HG03095 (cell line): Measurements from ENCODE around the gene GNG12.

Experiments
- ATAC-seq: cut with Tn5 transposase; IDR thresholded peaks from one replicate; pipeline ENCODE4 v1.9.1; 2021; ENCODE audit warnings: moderate library complexity; ENCODE audit not compliant: unreplicated experiment

GNG12 gene

GRCh38 chr1:67832737-67833601, at the start of gene GNG12:
Gene GNG12, minus strand, starts transcription at chr1:67833467. Its CDS starts 125,781 bp downstream, at chr1:67707686.
- no peak for ATAC-seq

DNA sequence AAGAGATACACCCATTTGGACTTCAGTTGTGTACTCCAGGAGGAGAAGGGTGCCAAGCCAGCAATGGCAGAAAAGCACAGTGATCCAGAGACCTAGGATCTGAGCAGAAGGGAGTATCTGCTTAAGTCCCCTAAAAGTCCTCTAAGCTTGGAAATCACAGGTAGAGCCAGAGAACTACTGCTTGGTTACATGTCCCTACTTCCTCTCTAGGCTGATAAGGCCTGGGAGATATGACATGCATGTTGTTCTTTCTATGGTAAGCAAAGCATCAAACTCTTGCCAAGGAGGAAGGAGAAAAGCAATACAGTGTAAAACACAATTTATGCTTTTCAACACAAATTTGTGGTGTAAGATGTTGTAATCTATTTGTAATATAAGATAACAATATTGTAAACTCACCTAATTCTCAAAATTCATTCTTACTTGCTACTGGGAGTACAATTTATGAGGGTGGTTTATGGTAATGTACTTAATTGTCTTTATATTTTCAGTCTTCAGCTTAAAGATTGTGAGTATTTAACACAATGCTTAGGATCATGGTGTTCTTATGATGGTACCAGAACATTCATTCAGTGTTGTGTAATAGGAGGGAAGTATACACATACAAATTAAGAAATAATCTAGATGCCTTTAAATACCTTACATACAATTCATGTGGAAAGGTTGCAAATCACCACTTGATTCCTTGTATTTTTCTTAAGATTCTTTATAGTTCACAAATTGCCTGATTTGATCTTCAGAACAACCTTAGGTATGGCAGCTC, 49.1 kb upstream of the GNG12 start:
- no peak for ATAC-seq

GRCh38 chr1:67880056-67880601, 46.9 kb upstream of the GNG12 start:
- no peak for ATAC-seq

- no peak for ATAC-seq
Observed at GRCh38 chr1:67879485-67879884, 46.2 kb upstream of the GNG12 start.

DNA sequence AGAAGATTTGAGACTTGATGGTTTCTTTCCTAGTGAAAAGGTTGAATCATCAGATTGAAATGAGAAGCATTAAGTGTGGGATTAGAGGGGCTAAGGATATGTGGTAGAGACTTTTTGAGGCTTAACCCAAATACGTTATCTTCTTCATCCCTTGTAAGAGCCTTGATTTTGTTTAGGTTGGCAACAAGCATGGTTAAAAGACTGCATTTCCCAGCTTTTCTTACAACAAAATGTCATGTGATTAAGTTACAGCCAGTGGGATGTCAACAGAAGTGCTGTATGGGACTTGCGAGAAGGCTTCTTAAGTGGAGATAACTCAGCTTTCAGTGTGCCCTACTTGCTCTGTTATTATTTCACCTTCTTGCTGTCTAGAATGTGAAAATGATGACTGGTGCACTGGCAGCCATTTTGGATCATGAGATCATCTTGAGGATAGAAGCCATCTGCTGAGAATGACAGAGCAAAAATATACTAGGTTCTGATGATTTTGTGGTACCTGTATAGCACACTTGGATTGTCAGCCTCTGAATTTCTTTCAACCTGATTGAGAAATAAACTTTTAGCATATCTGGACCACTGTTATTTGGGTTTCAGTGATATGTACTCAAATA, 41.3 kb upstream of the GNG12 start:
- no peak for ATAC-seq

- ATAC-seq: no peak
Observed at GRCh38 chr1:67869233-67869632, 36.0 kb upstream of the GNG12 start.

GRCh38 chr1:67863637-67864036, 30.4 kb upstream of the GNG12 start:
- no peak for ATAC-seq

- ATAC-seq: no peak
Observed at GRCh38 chr1:67862685-67863084, 29.4 kb upstream of the GNG12 start.

DNA sequence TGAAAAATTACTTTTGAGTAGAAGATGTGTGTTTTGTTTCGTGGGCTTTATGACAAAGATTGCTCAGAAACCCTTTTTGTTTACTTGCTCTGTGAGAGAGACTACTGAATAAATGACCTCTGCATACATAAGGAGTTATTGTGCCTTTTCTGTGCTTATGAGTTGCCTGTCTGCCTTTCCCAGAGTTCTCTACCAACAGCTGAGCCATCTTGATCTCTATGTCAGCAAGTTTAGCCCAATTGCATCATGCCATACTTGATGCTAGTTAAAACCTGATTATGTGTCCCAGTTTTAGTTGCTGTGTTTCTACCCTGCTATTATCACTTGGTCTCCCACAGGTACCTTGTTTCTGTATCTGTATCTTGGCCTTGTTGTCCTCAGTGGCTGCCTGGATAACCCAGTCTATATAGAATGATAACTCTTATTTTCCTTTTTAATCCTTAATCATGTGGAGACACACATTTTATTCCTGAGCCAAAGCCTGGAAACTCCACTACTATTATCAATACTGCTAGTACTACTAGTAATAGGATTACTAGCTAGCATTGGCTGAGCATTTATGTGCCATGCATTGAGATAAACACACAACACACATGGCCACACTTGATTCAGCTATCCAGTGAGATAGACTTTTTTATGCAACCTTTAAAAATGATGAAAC, 28.7 kb upstream of the GNG12 start:
- no peak for ATAC-seq

GRCh38 chr1:67860776-67861175, 27.5 kb upstream of the GNG12 start:
- ATAC-seq: no peak

DNA sequence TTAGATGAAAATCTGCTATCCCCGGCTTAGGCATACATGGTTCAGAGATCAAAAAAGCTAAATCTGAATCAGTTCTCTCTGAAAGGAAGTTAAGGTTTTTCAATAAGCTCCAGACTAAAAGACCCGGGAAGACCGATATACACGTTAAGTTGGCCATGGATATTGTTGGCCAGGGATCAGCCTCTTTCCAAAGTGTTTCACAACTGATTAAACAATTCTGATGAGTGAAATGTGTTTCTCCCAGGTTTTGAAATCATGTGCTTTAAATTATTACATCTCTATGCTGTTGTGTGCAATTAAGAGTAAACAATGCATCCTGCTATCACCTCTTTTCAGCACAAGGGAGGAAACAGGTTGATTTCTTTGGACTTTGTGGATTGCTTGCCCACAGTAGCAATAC, 23.7 kb upstream of the GNG12 start:
- no peak for ATAC-seq

- no peak for ATAC-seq
Observed at GRCh38 chr1:67855961-67856360, 22.7 kb upstream of the GNG12 start.

- ATAC-seq: no peak
Observed at GRCh38 chr1:67855444-67855843, 22.2 kb upstream of the GNG12 start.

DNA sequence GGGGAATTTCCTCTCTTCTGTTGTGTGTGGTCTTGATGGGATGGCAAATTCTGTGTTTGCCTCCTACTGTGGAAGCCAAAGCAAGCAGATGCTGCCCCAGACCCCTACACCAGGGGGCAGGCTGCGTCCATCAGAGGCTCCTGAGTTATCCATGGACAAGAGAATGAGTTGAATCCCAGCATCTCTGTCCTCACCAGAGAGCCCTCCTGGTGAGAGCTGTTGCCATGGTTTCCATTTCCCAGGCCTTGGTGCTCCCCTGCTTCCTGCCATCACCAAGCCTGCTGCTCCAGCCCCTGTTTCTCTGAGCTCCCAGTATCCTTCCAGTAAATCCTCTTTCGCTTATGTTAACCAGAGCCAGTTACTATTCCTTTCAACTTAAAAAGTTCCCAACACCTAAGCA, 20.4 kb upstream of the GNG12 start:
- no peak for ATAC-seq

DNA sequence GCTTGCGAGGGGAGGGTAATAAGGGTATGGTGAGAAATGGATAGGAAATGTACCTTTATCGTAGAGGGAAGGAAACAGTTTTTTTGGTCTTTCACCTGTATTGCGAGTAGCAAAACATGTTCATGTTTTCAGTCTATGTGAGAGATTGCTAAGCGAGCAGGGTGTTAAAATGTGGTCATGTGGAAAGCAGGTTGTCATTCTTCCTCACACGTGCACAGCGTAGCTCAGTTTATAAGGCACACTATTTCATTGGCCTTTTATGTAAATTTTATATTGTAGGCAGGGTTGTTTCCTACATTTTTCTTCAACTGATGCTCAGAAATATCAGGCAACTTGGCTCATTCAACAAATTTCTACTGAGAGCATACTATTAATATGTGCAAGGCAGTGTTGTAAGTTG, 18.5 kb upstream of the GNG12 start:
- no peak for ATAC-seq

DNA sequence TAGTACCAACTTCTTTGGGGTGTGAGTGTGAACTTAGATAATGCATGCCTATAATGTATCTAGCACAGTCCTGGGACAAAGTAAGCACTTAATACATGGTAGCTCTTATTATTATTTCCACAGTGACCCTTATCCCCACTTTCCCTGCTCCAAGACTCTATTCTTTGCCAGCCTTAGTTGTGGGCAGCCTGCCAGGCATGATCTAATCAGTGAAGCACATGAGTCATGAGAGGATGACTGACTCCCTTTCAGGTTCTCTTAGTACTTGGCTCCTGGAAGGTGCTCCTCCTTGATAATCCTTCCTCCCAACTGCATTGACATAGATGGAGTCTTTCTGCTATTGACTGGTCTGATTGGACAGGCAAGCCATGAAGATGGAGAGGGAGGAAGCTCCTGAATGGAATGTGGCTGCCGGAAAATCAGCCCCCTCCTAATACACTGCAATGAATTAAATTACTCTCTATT, 17.4 kb upstream of the GNG12 start:
- no peak for ATAC-seq

DNA sequence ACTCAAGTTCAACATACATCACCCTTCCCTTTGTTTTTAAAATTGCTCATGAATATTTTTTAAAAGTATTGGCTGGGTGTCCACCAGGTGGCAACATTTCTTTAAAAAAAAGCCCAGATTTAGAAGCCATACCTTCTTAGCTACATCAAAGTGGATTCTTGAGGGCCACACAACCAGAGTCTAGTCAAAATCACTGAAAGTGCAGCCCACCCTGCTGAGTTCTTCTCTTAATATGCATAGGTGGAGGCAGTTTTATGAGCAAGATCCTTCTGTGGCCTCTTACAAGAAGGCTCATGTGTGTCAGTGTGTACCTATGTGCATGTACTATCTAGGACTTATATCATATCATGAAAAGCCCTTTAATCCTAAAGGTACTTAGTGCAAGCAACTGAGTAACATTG, 16.9 kb upstream of the GNG12 start:
- ATAC-seq: no peak

DNA sequence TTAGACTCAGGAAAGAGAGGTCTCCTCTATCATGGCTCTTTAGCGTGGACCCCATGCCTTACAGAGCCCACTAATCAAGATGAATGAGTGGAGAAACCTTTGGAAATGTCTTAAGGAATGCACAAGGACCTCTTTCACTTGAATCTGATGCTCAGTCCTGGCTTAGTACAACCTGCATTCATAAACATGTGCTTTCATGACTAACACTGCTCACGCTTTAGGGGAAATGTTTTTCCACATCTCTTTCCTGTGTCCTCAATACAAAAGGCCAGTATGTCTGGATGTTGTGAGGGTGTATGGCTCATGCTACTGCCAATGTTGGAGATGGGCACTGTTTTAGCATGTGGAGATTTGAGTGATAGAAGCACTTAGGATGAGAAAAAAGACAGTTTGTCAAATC, 14.2 kb upstream of the GNG12 start:
- ATAC-seq: no peak

GRCh38 chr1:67846538-67846937, 13.3 kb upstream of the GNG12 start:
- ATAC-seq: no peak

DNA sequence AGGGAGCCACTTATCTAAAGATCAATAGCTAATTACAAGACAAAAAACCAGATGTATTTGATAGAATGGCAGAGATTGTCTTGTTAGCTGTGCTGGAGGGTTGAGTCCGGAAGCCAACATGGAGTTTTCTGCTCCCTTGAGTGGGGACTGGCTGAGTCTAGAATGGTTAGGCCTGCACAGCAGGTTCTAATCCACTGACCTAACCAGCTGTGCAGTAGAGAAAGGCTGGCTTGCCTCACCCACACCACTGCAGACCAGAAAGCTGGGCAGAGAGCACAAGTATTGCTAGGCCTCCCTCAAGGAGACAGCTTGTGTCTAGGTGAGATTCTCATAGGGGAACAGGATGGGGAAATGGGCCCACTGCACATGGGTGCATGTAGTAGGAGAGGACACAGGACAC, 11.7 kb upstream of the GNG12 start:
- ATAC-seq: no peak

DNA sequence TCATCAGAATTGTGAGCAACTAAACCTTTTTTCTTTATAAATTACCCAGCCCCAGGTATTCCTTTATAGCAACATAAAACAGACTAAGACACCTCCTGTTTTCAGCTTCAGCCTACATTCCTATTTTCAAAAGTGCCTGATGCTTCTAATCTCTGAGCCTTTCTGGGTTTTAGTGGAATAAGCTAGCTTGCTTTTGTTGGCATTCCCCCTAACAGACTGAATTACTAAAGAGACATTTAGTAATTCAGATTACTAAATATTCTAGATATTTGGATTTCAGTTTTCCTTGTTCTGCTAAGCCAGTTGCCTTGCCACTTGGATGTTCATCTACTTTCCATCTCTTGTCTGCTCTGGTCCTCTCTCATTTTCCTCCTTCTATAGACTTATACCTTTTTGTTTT, 10.5 kb upstream of the GNG12 start:
- ATAC-seq: no peak
